B cell (primary cell): ENCODE data around the gene FUBP3.

Source experiments
- CTCF ChIP-seq: fragments of 200-600 bp; IDR thresholded peaks from one replicate; pipeline ENCODE4 v1.8.0; 2022; ENCODE audit warnings: antibody characterized with exemption, mild to moderate bottlenecking
- EZH2 ChIP-seq: IDR thresholded peaks from 2 replicates; pipeline ENCODE4 v1.6.1; 2012; ENCODE audit warnings: borderline replicate concordance, low read depth, mild to moderate bottlenecking, moderate library complexity, low read length; ENCODE audit not compliant: insufficient read depth, poor library complexity, severe bottlenecking

GRCh38 chr9:130563797-130564196 is 15.6 kb upstream of the FUBP3 start:
- TF ChIP-seq CTCF, result no peak
- TF ChIP-seq EZH2, result no peak
